NOMO-1 treated with DMSO at 0.1 percent for 48 hours (cell line): Measurements from ENCODE around the gene FAM227B.

ENCODE experiments used
- DNase-seq: peaks from one replicate; lab custom pipeline; 2025; ENCODE audit not compliant: unreplicated experiment; lab: John Stamatoyannopoulos, UW

The FAM227B gene

GRCh38 chr15:49620658-49621368 is at the start of gene FAM227B, which contains the start of gene DTWD1:
TSS of gene FAM227B (minus strand) at chr15:49620818. CDS start at chr15:49615171, 5,647 bp downstream.
TSS of gene DTWD1 (plus strand) at chr15:49621048. CDS start at chr15:49625168, 4,120 bp downstream.
- peak; percentile 96 for DNase-seq

- DNase-seq: no peak
Measured at GRCh38 chr15:49669288-49669687, 48.7 kb upstream of the FAM227B start.

- DNase-seq: peak; percentile 10
Measured at GRCh38 chr15:49666486-49666885, 45.9 kb upstream of the FAM227B start.

GRCh38 chr15:49664716-49665115 is 44.1 kb upstream of the FAM227B start:
- DNase-seq: no peak

- DNase-seq: no peak
Measured at GRCh38 chr15:49656734-49657133, 36.1 kb upstream of the FAM227B start.

GRCh38 chr15:49652922-49653321 is 32.3 kb upstream of the FAM227B start:
- DNase-seq: no peak

GRCh38 chr15:49650676-49651075 is 30.1 kb upstream of the FAM227B start:
- no peak for DNase-seq

- DNase-seq: no peak
Measured at GRCh38 chr15:49649987-49650386, 29.4 kb upstream of the FAM227B start.

GRCh38 chr15:49646891-49647290 is 26.3 kb upstream of the FAM227B start:
- no peak for DNase-seq

- no peak for DNase-seq
Measured at GRCh38 chr15:49645941-49646340, 25.3 kb upstream of the FAM227B start.

GRCh38 chr15:49645277-49645676 is 24.7 kb upstream of the FAM227B start:
- no peak for DNase-seq

- no peak for DNase-seq
Measured at GRCh38 chr15:49644364-49644794, 23.8 kb upstream of the FAM227B start.

GRCh38 chr15:49637857-49638256 is 17.2 kb upstream of the FAM227B start:
- DNase-seq: no peak

GRCh38 chr15:49628379-49628778 is 7.8 kb upstream of the FAM227B start:
- DNase-seq: no peak

GRCh38 chr15:49627407-49627877 is 6.8 kb upstream of the FAM227B start:
- DNase-seq: no peak

- no peak for DNase-seq
Measured at GRCh38 chr15:49625460-49626036, 4.9 kb upstream of the FAM227B start.

GRCh38 chr15:49624056-49624455 is 3.4 kb upstream of the FAM227B start:
- no peak for DNase-seq

- DNase-seq: no peak
Measured at GRCh38 chr15:49622561-49622960, 1.9 kb upstream of the FAM227B start.

- DNase-seq: no peak
Measured at GRCh38 chr15:49621887-49622286, 1.3 kb upstream of the FAM227B start.

- DNase-seq: peak; percentile 36
Measured at GRCh38 chr15:49621401-49621811, 788 bp upstream of the FAM227B start.

GRCh38 chr15:49620199-49620598 is 419 bp downstream of the FAM227B start:
- peak; percentile 57 for DNase-seq

GRCh38 chr15:49619226-49619625 is 1.4 kb downstream of the FAM227B start:
- DNase-seq: peak; percentile 3
